Activated naive CD8-positive, alpha-beta T cell treated with anti-CD3 and anti-CD28 coated beads, Interleukin-2, amount 50 U/mL, for 24 hours (primary cell): ENCODE measurements around the gene NKX6-2.

Experiments used
- ATAC-seq: fragments of 150-1000 bp; cut with Tn5 transposase; one replicate; pipeline ENCODE4 v1.10.0; 2021
- DNase-seq: peaks from one replicate; pipeline ENCODE4 v3.0.0; 2021
- H3K27ac Mint-ChIP-seq: one replicate; pipeline ENCODE4 v1.8.0; 2021; ENCODE audit warnings: mild to moderate bottlenecking, mixed read lengths
- H3K27me3 Mint-ChIP-seq: one replicate; pipeline ENCODE4 v1.8.0; 2021; ENCODE audit warnings: mixed read lengths
- H3K36me3 Mint-ChIP-seq: one replicate; pipeline ENCODE4 v1.8.0; 2021; ENCODE audit warnings: low read depth, mixed read lengths
- H3K4me1 Mint-ChIP-seq: one replicate; pipeline ENCODE4 v1.8.0; 2021; ENCODE audit warnings: mixed read lengths
- H3K4me3 Mint-ChIP-seq: one replicate; pipeline ENCODE4 v1.8.0; 2021; ENCODE audit warnings: mild to moderate bottlenecking, moderate library complexity, mixed read lengths
- H3K9me3 Mint-ChIP-seq: one replicate; pipeline ENCODE4 v1.8.0; 2021; ENCODE audit warnings: mixed read lengths

NKX6-2 gene

DNA sequence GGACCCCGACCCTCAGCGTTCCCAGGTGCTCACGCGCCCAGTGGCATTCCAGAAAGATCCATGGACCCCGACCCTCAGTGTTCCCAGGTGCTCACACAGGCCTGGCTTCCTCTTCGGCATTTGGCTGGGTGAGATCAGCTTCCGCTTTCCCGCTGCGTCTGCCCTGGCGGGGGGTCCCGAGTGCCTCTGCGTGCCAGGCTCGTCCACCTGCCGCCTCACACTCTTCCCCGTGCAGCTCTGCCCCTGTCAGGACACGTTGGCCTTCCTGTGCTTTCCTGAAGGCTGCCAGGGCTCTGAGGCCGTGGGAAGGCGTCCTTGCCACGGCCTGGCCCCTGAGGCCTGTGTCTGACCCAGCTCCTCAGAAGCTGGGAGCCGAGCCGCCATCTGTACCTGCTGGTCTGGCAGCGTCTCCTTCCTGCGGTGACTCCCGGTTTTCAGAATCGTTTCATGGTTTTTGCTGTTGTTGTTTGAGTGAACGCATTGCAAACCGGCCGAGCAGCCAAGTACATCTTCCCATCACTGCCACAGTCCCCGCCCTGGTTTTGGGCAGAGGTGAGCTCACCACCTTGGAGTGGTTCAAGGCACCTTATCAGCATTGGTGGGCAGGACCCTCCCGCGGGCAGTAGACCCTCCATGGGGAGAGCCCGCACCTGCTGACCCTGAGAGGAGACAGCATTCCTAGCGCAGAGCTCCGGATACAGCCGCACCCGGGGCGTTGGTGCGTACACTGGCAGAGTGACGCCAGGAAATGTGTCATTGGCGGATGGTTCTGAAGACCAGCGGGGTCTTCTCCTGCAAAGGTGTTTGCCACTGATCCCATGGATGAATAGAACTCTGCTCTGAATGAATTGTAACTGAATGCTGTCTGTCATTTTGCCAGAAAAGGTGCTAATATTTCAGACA, 17.4 kb downstream of the NKX6-2 start:
- Mint-ChIP-seq H3K36me3 (peaks cover 12% of the 10 kb centered on the region), H3K4me3 (no peak overlapping the region), H3K9me3 (no peaks in the 10 kb centered on the region), H3K27me3 (no peaks in the 10 kb centered on the region), H3K27ac (no peak overlapping the region), H3K4me1 (no peaks in the 10 kb centered on the region)
- DNase-seq (no peak), ATAC-seq (no peak)

DNA sequence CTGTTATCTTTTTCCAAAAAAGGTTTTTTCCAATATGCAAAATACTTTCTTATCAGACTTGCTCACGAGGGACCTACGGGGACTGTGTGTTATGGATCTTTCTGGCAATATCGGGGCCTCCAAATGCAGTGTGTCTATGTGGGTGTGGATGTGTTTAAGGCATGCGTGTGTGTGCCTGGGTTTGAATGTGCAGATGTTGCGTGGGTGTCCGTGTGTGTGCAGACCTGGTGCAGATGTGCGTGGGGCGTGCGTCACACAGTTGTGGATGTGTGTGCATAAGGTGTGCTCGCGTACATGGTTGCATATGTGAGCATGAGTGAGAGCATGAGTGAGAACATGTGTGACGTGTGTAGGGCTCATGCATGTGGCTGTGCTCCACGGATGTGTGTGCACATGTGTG, 19.7 kb downstream of the NKX6-2 start:
- Mint-ChIP-seq H3K4me3 (no peak overlapping the region), H3K36me3 (peaks cover 8% of the 10 kb centered on the region), H3K9me3 (no peaks in the 10 kb centered on the region), H3K27ac (no peak overlapping the region), H3K27me3 (no peaks in the 10 kb centered on the region), H3K4me1 (peaks cover 9% of the 10 kb centered on the region)
- no peak for DNase-seq
- ATAC-seq: no peak

DNA sequence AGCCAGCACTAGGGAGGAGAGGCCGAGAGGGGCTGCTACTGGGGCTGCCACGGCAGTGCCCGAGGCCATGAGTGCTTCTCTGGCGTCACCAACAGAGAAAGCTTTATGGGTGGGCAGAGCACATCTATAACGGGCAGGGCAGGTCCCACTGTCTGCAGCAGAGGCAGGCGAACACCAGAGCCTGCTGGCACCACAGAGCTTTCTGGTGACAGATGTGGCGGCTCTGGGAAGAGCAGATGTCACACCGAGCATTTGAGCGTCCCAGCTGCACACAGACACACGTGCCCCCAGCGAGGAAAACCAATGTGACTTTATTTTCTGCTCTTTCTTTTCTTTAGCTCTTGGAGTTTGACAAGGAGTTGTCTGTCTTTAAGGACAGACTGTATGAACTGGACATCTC, 20.5 kb downstream of the NKX6-2 start:
- Mint-ChIP-seq H3K36me3 (peaks cover 8% of the 10 kb centered on the region), H3K9me3 (no peaks in the 10 kb centered on the region), H3K27me3 (no peaks in the 10 kb centered on the region), H3K4me1 (peaks cover 9% of the 10 kb centered on the region), H3K4me3 (no peak overlapping the region), H3K27ac (no peak overlapping the region)
- DNase-seq: no peak
- no peak for ATAC-seq

DNA sequence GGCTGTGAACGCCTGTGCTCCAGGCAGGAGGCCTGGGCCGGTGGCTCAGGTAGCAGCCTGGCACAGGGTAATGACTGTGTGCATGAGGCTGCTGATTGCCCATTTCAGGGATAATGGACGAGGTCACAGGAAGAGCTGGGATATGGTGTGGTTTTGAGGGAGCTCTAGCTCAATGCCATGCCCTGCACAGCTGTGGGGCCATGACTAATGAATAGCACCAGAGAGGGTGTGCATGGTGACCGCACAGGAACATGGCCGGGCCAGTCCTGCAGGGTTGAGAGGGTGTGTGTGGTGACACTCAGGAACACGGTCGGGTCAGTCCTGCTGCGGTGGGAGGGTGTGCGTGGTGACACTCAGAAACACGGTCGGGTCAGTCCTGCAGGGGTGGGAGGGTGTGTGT, 21.8 kb downstream of the NKX6-2 start:
- no peaks in the 10 kb centered on the region for H3K9me3 Mint-ChIP-seq
- H3K27me3 Mint-ChIP-seq: no peaks in the 10 kb centered on the region
- H3K4me3 Mint-ChIP-seq: no peak overlapping the region
- ATAC-seq: no peak
- peaks cover 9% of the 10 kb centered on the region for H3K4me1 Mint-ChIP-seq
- H3K36me3 Mint-ChIP-seq: peaks cover 8% of the 10 kb centered on the region
- H3K27ac Mint-ChIP-seq: no peak overlapping the region
- DNase-seq: no peak

DNA sequence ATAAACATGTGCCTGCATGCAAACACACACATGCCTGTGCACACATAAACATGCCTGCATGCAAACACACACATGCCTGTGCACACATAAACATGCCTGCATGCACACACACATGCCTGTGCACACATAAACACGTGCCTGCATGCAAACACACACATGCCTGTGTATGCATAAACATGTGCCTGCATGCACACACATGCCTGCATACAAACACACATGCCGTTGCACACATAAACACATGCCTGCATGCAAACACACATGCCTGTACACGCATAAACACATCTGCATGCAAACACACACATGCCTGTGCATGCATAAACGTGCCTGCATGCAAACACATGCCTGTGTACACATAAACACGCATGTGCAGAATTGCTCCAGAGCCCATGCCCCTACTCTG, 22.4 kb downstream of the NKX6-2 start:
- DNase-seq (no peak), ATAC-seq (no peak)
- Mint-ChIP-seq H3K4me1 (peaks cover 9% of the 10 kb centered on the region), H3K36me3 (peaks cover 5% of the 10 kb centered on the region), H3K9me3 (no peaks in the 10 kb centered on the region), H3K4me3 (no peak overlapping the region), H3K27me3 (no peaks in the 10 kb centered on the region), H3K27ac (no peak overlapping the region)

DNA sequence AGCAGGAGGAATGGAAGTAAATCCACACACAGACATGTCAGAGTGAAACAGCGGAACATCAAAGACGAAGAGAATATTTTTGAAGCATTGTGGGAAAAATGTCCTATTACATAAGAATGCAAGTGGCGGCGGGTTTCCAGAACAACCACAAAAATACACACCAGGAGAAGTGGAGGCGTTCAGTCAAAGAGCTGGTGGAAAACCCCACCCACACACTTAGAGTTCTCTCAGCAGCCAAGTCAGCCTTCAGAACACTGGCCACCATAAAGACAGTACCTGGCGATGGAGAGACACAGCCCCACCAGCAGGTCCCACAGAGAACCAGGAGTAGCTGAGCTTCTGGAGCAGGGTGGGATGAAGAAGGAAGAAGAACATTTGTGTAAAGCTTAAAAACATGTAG, 23.7 kb downstream of the NKX6-2 start:
- DNase-seq (no peak), ATAC-seq (no peak)
- Mint-ChIP-seq H3K4me3 (no peak overlapping the region), H3K9me3 (no peaks in the 10 kb centered on the region), H3K27ac (no peak overlapping the region), H3K36me3 (peaks cover 4% of the 10 kb centered on the region), H3K4me1 (peaks cover 9% of the 10 kb centered on the region), H3K27me3 (no peaks in the 10 kb centered on the region)

DNA sequence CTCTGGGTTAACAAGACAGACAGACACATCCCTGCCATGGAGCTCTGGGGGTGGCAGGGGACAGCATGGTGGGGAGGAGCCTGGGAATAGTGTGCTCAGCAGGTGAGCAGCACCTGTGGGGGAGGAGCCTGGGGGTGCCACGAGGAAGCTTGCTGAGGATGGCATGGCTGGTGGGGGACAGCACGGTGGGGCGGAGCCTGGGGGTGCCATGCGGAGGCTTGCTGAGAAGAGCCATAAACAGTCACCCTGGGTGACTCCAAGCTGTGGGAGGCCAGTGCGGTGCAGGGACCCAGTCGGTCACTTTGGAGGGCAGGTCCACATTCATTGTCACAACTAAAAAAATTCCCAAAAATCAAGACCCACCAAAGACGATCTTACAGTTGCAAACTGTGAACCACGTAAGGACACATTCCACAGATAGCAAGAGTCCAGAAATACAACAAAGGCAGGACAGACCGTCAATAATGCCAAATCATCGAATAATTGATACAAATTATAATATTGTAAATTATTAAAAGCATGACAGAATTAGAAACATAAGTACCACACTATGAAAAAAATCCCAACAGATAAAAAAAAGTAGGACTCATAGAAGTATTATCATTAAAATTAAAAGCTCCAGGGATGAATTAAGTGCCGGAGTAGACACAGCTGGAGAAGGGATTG, 24.4 kb downstream of the NKX6-2 start:
- H3K36me3 Mint-ChIP-seq: peaks cover 4% of the 10 kb centered on the region
- no peaks in the 10 kb centered on the region for H3K9me3 Mint-ChIP-seq
- ATAC-seq: no peak
- H3K27me3 Mint-ChIP-seq: no peaks in the 10 kb centered on the region
- no peak overlapping the region for H3K4me3 Mint-ChIP-seq
- peaks cover 9% of the 10 kb centered on the region for H3K4me1 Mint-ChIP-seq
- no peak for DNase-seq
- no peak overlapping the region for H3K27ac Mint-ChIP-seq

DNA sequence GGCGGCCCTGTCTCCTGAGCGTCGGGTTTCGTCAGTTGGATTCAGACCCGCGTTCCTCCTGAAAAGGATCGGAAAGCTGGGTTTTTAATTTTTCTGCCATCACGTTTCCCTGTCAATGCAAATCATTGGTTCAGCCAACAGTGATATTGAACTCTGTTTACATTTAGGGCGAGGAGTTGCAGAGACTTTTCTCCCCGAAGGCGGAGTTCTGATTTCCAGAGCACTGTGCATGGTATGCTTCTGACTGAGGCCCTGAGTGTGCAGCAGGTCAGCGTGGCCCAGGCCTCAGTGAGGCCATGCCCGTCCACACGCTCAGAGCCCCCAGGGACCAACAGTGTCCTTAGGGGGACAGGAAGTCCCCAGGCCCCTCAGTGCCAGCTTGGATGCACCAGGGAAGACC, 27.1 kb downstream of the NKX6-2 start:
- ATAC-seq: no peak
- H3K27me3 Mint-ChIP-seq: no peaks in the 10 kb centered on the region
- no peak for DNase-seq
- H3K27ac Mint-ChIP-seq: no peak overlapping the region
- H3K4me1 Mint-ChIP-seq: peaks cover 9% of the 10 kb centered on the region
- no peak overlapping the region for H3K4me3 Mint-ChIP-seq
- H3K36me3 Mint-ChIP-seq: peaks cover 16% of the 10 kb centered on the region
- peaks cover 7% of the 10 kb centered on the region for H3K9me3 Mint-ChIP-seq

DNA sequence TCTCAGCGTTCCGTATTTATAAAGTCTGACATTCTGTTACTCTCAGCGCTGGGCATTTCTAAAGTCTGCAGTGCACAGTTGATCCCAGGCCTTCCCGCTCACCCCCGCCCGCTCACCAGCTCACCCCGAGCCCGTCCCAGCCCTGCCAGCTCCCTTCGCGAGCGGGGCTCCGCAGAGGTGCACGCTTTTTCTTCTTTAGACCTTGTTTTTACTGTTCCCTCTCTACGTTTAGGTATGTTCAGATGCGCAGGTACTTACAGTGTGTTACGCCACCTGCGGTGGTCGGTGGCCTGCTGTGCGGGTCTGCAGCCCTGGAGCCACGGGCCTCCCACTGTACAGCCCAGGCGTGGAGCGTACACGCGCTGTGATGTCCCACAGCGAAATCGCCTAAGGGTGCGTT, 28.8 kb downstream of the NKX6-2 start:
- H3K4me1 Mint-ChIP-seq: peaks cover 4% of the 10 kb centered on the region
- H3K4me3 Mint-ChIP-seq: no peak overlapping the region
- H3K27me3 Mint-ChIP-seq: no peaks in the 10 kb centered on the region
- no peak overlapping the region for H3K27ac Mint-ChIP-seq
- DNase-seq: no peak
- no peak for ATAC-seq
- peaks cover 7% of the 10 kb centered on the region for H3K9me3 Mint-ChIP-seq
- peaks cover 18% of the 10 kb centered on the region for H3K36me3 Mint-ChIP-seq

DNA sequence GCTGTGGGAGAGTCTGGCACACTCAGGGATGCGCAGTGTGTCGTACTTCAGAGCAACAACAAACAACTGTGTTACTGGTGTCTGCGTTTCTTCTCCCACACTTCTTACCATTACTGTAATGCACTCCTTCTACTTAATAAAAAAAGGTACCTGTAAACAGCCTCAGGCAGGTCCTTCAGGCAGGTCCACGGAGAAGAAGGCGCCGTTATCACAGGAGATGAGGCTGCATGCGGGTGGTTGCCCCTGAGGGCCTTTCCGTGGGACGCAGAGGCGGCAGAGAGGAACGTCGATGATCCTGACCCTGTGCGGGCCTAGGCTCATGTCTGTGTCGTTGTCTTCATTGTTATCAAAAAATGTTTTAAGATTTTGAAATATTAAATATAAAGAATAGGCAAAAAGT, 29.4 kb downstream of the NKX6-2 start:
- no peak overlapping the region for H3K27ac Mint-ChIP-seq
- H3K9me3 Mint-ChIP-seq: peaks cover 7% of the 10 kb centered on the region
- H3K36me3 Mint-ChIP-seq: peaks cover 18% of the 10 kb centered on the region
- H3K27me3 Mint-ChIP-seq: no peaks in the 10 kb centered on the region
- DNase-seq (no peak), ATAC-seq (no peak)
- no peaks in the 10 kb centered on the region for H3K4me1 Mint-ChIP-seq
- H3K4me3 Mint-ChIP-seq: no peak overlapping the region

DNA sequence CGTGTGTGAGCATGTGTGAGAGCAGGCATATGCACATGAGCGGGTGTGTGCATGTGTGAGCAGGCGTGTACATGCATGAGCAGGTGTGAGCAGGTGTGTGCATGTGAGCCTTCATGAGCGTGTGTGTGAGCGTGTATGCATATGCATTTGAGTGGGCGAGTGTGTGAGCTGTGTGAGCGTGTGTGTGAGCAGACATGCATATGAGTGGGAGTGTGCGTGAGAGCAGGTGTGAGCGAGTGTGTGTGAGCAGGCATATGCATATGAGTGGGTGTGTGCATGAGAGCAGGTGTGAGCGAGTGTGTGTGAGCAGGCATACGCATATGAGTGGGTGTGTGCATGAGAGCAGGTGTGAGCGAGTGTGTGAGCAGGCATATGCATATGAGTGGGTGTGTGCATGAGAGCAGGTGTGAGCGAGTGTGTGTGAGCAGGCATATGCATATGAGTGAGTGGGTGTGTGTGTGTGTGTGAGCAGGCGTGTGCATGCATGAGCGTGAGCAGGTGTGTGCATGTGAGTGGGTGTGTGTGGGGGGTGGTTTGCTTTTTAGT, 30.7 kb downstream of the NKX6-2 start:
- Mint-ChIP-seq H3K4me1 (no peaks in the 10 kb centered on the region), H3K9me3 (peaks cover 7% of the 10 kb centered on the region), H3K36me3 (peaks cover 18% of the 10 kb centered on the region), H3K27ac (no peak overlapping the region), H3K27me3 (no peaks in the 10 kb centered on the region), H3K4me3 (no peak overlapping the region)
- no peak for ATAC-seq
- DNase-seq: no peak

DNA sequence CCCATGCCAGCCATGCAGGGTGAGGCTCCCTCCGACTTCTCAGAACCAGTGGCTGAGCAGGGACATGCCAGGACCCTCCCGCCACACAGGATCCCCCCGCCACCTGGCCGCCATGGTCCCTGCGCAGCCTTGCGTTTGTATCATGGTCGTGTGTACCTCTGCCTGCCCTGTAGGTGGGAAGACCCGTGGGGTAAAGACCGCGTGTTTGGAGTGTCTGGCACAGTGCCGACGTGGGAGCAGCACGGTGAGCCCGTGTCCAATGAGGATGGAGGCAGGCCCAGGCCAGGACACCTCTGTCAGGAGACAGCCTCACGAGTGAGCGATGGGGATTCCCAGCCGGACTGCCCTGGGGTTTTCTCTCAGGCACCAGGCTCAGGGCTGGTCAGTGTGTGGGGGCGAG, 31.9 kb downstream of the NKX6-2 start:
- ATAC-seq (no peak), DNase-seq (no peak)
- Mint-ChIP-seq H3K27ac (no peak overlapping the region), H3K4me3 (no peak overlapping the region), H3K36me3 (peaks cover 18% of the 10 kb centered on the region), H3K27me3 (no peaks in the 10 kb centered on the region), H3K4me1 (no peaks in the 10 kb centered on the region), H3K9me3 (peaks cover 7% of the 10 kb centered on the region)

DNA sequence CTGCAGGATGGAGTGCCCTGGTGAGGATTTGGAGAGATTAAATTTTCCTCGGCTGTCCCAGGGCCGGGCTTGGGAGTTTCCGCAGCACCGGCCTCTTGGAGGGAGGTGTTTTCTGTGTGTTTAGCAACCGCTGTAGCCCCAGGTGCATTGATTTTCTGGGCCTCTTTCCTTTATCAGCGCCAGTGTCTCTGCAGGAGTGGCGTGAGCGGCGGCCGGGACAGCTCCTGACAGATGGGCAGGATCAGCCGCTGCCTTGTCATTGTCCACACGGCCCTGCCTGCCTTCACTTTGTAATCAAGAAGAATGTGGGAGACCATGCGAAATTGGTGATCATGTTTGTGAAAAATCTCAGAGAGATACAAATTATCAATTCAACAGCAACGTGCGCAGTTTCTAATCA, 32.4 kb downstream of the NKX6-2 start:
- H3K9me3 Mint-ChIP-seq: peaks cover 7% of the 10 kb centered on the region
- no peak overlapping the region for H3K27ac Mint-ChIP-seq
- no peak overlapping the region for H3K4me3 Mint-ChIP-seq
- ATAC-seq (no peak), DNase-seq (no peak)
- H3K27me3 Mint-ChIP-seq: no peaks in the 10 kb centered on the region
- H3K36me3 Mint-ChIP-seq: peaks cover 18% of the 10 kb centered on the region
- no peaks in the 10 kb centered on the region for H3K4me1 Mint-ChIP-seq

DNA sequence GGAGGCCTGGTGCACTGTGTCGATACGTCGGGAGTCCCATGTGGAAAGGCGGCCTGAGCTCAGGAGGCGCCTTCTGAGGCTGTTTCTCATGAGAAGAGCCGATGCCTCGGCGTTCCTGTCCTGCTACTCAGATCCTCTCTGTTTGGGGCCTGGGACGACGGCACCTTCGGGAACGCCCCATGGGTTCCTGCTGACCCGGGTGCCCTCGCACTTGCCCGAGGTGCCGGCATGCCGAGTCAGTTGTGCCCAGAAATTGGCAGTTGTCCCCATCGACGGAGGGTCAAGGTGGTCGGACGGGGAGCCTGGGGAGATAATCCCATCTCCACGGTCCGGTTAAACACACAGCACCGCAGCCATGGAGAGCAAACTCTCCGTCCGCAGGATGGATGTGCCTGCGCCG, 33.0 kb downstream of the NKX6-2 start:
- no peaks in the 10 kb centered on the region for H3K4me1 Mint-ChIP-seq
- H3K36me3 Mint-ChIP-seq: peaks cover 18% of the 10 kb centered on the region
- H3K27me3 Mint-ChIP-seq: no peaks in the 10 kb centered on the region
- no peak overlapping the region for H3K4me3 Mint-ChIP-seq
- no peak overlapping the region for H3K27ac Mint-ChIP-seq
- ATAC-seq: no peak
- DNase-seq: no peak
- peaks cover 7% of the 10 kb centered on the region for H3K9me3 Mint-ChIP-seq

DNA sequence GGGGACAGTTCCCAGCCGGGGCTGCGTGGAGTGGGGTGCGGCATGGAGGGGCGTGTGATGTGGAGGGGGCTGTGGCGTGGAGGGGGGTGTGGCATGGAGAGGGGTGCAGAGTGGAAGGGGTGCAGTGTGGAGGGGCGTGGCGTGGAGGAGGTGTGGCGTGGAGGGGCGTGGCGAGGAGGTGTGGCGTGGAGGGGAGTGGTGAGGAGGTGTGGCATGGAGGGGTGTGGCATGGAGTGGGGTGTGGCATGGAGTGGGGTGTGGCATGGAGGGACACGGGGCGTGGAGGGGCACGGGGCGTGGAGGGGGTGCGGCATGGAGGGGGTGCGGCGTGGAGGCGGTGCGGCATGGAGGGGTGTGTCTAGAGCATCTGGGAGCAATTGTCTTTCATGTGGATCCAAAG, 33.6 kb downstream of the NKX6-2 start:
- peaks cover 18% of the 10 kb centered on the region for H3K36me3 Mint-ChIP-seq
- H3K27me3 Mint-ChIP-seq: no peaks in the 10 kb centered on the region
- peaks cover 7% of the 10 kb centered on the region for H3K9me3 Mint-ChIP-seq
- no peak overlapping the region for H3K27ac Mint-ChIP-seq
- DNase-seq (no peak), ATAC-seq (no peak)
- H3K4me3 Mint-ChIP-seq: no peak overlapping the region
- H3K4me1 Mint-ChIP-seq: no peaks in the 10 kb centered on the region
